A673 (cell line): ENCODE results near the gene DLX4. TPM values are rescaled to one million over a fixed set of nuclear protein-coding genes. Genes with fewer than 3 reads are reported as not detected.

ENCODE experiments used
- BruUV-seq: library from RNA; stranded (reverse); fragments of 400-500 nt; replicated peaks from 2 replicates; lab custom pipeline; 2021; lab: Mats Ljungman, UMichigan
- CTCF ChIA-PET: fragments of 300-600 bp; sonication (Branson Sonifier 250); formaldehyde crosslinking; loops from one replicate; lab custom pipeline; 2022; ENCODE audit warnings: antibody characterized with exemption; lab: Charles Lee
- POLR2A ChIA-PET: fragments of 300-600 bp; sonication (Branson Sonifier 250); formaldehyde crosslinking; loops from one replicate; lab custom pipeline; 2022; ENCODE audit warnings: antibody characterized with exemption; ENCODE audit not compliant: low non-redundant PET; lab: Charles Lee
- DNase-seq: peaks from one replicate; pipeline ENCODE4 v3.0.0-alpha.2; 2015; ENCODE audit warnings: low spot score
- H3K27ac ChIP-seq: fragments of 200-600 bp; sonication (generic); 2 replicates; pipeline ENCODE4 v1.5.1; 2016; ENCODE audit warnings: mixed run types, low read depth, mild to moderate bottlenecking, mixed read lengths, antibody characterized with exemption, low read length; ENCODE audit not compliant: poor library complexity, severe bottlenecking
- H3K27me3 ChIP-seq: fragments of 200-600 bp; sonication (generic); replicated peaks from 2 replicates; pipeline ENCODE4 v1.6.1; 2017; ENCODE audit warnings: mixed run types, low read depth, mild to moderate bottlenecking, mixed read lengths, antibody characterized with exemption, low read length; ENCODE audit not compliant: insufficient read depth, poor library complexity
- H3K36me3 ChIP-seq: fragments of 200-600 bp; sonication (generic); 2 replicates; pipeline ENCODE4 v1.6.1; 2016; ENCODE audit warnings: mixed run types, mild to moderate bottlenecking, mixed read lengths, antibody characterized with exemption, low read length; ENCODE audit not compliant: insufficient read depth, poor library complexity, severe bottlenecking
- H3K4me1 ChIP-seq: fragments of 200-600 bp; sonication (generic); 2 replicates; pipeline ENCODE4 v1.6.1; 2017; ENCODE audit warnings: mixed run types, mild to moderate bottlenecking, mixed read lengths, antibody characterized with exemption, low read length; ENCODE audit not compliant: insufficient read depth, poor library complexity, severe bottlenecking
- H3K4me3 ChIP-seq: fragments of 200-600 bp; sonication (generic); 2 replicates; pipeline ENCODE4 v1.5.1; 2016; ENCODE audit warnings: low read depth, mixed run types, mild to moderate bottlenecking, mixed read lengths, low read length; ENCODE audit not compliant: poor library complexity, severe bottlenecking
- H3K9me3 ChIP-seq: fragments of 200-600 bp; sonication (generic); 2 replicates; pipeline ENCODE4 v1.6.1; 2016; ENCODE audit warnings: mixed run types, low read depth, mild to moderate bottlenecking, mixed read lengths, antibody characterized with exemption, low read length; ENCODE audit not compliant: poor library complexity, severe bottlenecking
- CTCF ChIP-seq: fragments of 300-800, 200-600 bp; sonication (generic); conservative IDR thresholded peaks from 2 replicates; pipeline ENCODE4 v1.5.1; 2017; ENCODE audit warnings: low read depth, mild to moderate bottlenecking, antibody characterized with exemption, low read length, moderate library complexity, mixed read lengths
- EZH2 ChIP-seq: fragments of 200-600 bp; sonication (generic); IDR thresholded peaks from 2 replicates; pipeline ENCODE4 v1.6.1; 2017; ENCODE audit warnings: borderline replicate concordance, low read depth, mild to moderate bottlenecking, mixed read lengths, antibody characterized with exemption, low read length; ENCODE audit not compliant: poor library complexity, severe bottlenecking
- intact Hi-C: fragments of 100-400 bp; cut with micrococcal nuclease; formaldehyde crosslinking; loops from one replicate; pipeline ENCODE4 v1.10.0; 2022; ENCODE audit not compliant: unreplicated experiment
- total RNA-seq: library from RNA; stranded (reverse); gene quantifications from 2 replicates; pipeline ENCODE4 v1.2.3, GENCODE V29; 2021

DLX4 gene
- total RNA-seq, 1 experiment from 2014 or later: 0.82 TPM

GRCh38 chr17:49987290-49987585, 18.2 kb downstream of the DLX4 start:
- DNase-seq: no peak
- POLR2A ChIA-PET: no interaction called here
- no peaks in the 10 kb centered on the region for H3K4me1 ChIP-seq

GRCh38 chr17:49987681-49988441, 18.9 kb downstream of the DLX4 start:
- H3K36me3 ChIP-seq: no peaks in the 10 kb centered on the region
- ChIA-PET POLR2A (no interaction called here), CTCF (no interaction called here)
- no peaks in the 10 kb centered on the region for H3K4me1 ChIP-seq
- no peak overlapping the region for H3K27ac ChIP-seq
- TF ChIP-seq EZH2 (no peak), CTCF (no peak)
- no peak overlapping the region for H3K4me3 ChIP-seq
- peak; percentile 62 for DNase-seq
- no TSS peak for BruUV-seq
- peaks cover 43% of the 10 kb centered on the region for H3K27me3 ChIP-seq
- no peaks in the 10 kb centered on the region for H3K9me3 ChIP-seq
- intact Hi-C loops: no loop called here

More at GRCh38 chr17:49987290-49987585, 18.2 kb downstream of the DLX4 start:
- CTCF ChIA-PET: no interaction called here
- no TSS peak for BruUV-seq
- TF ChIP-seq EZH2 (no peak), CTCF (no peak)
- Histone ChIP-seq H3K4me3 (no peak overlapping the region), H3K36me3 (no peaks in the 10 kb centered on the region), H3K9me3 (no peaks in the 10 kb centered on the region), H3K27me3 (peaks cover 37% of the 10 kb centered on the region), H3K27ac (no peak overlapping the region)
- intact Hi-C loops: no loop called here

GRCh38 chr17:49989518-49989880, 20.5 kb downstream of the DLX4 start:
- no peak for DNase-seq
- TF ChIP-seq EZH2 (no peak), CTCF (no peak)
- H3K4me1 ChIP-seq: peaks cover 1% of the 10 kb centered on the region
- no peak overlapping the region for H3K27ac ChIP-seq
- peaks cover 60% of the 10 kb centered on the region for H3K27me3 ChIP-seq
- POLR2A ChIA-PET: no interaction called here
- no peaks in the 10 kb centered on the region for H3K9me3 ChIP-seq
- BruUV-seq: no TSS peak
- no peak overlapping the region for H3K4me3 ChIP-seq
- CTCF ChIA-PET: interaction anchor here (0.7 kb wide), 1 partner anchor 290 kb away, joined by 3 read pairs; no protein-coding TSS in a partner anchor
- H3K36me3 ChIP-seq: no peaks in the 10 kb centered on the region
- intact Hi-C loops: no loop called here
